ENCODE data around the gene ARHGEF7. TPM values are rescaled to one million over a fixed set of nuclear protein-coding genes. Genes with fewer than 3 reads are reported as not detected.

Gene ARHGEF7
- total RNA-seq, 1 donor from 2014 or later = 64.6 TPM

DNA sequence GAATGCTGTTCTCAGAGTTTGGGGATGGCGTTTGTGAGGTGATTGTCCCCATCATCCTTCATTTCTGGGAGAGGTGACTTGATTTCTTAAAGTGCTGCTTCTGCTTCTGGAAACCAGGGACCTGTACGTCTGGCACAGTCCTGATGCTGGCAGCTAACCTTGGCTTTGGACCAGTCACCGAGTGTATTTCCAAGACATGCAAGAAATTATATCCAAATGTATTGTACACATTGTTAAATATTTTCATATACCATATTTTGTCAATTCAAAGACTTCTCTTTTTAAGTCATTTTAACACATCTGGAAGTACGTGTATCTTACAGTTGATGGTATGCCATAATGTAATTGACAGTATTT, 97.4 kb downstream of the ARHGEF7 start:
- peak overlapping the region; percentile 76 for H3K4me3 Mint-ChIP-seq
- peaks cover 8% of the 10 kb centered on the region for H3K36me3 Mint-ChIP-seq
- Histone ChIP-seq H4K20me1 (ENCODE audit: low read depth) (peaks cover 95% of the 10 kb centered on the region), H3K27ac (no peak overlapping the region), H2AFZ (replicated peaks) (no peak overlapping the region), H3K36me3 (no peaks in the 10 kb centered on the region), H3K4me2 (peak overlapping the region; percentile 60), H3F3A (ENCODE audit: low read depth) (peaks cover 41% of the 10 kb centered on the region), H3K79me2 (ENCODE audit: low read depth) (peaks cover 100% of the 10 kb centered on the region), H3K4me1 (peaks cover 68% of the 10 kb centered on the region), H3K27me3 (no peaks in the 10 kb centered on the region), H3K9ac (no peak overlapping the region), H3K4me3 (no peak overlapping the region), H3K9me3 (ENCODE audit: low read depth) (no peaks in the 10 kb centered on the region)
- peaks cover 73% of the 10 kb centered on the region for H3K4me1 Mint-ChIP-seq
- H3K27me3 Mint-ChIP-seq (ENCODE audit: insufficient read depth, low read depth) = no peaks in the 10 kb centered on the region
- no peak for DNase-seq (ENCODE audit: low spot score)
- TF ChIP-seq EZH2phosphoT487 (IDR thresholded peaks at IDR 0.05) (no peak), EZH2 (IDR thresholded peaks at IDR 0.05) (no peak), CTCF (IDR thresholded peaks at IDR 0.05) (no peak)
- H3K27ac Mint-ChIP-seq = peak overlapping the region; percentile 90
- no peaks in the 10 kb centered on the region for H3K9me3 Mint-ChIP-seq

- H3K4me1 ChIP-seq = peaks cover 58% of the 10 kb centered on the region
- no peak overlapping the region for H3K4me3 Mint-ChIP-seq
- H3K27ac Mint-ChIP-seq = peak overlapping the region; percentile 89
Observed at GRCh38 chr13:111213964-111214726, 99.0 kb downstream of the ARHGEF7 start.

DNA sequence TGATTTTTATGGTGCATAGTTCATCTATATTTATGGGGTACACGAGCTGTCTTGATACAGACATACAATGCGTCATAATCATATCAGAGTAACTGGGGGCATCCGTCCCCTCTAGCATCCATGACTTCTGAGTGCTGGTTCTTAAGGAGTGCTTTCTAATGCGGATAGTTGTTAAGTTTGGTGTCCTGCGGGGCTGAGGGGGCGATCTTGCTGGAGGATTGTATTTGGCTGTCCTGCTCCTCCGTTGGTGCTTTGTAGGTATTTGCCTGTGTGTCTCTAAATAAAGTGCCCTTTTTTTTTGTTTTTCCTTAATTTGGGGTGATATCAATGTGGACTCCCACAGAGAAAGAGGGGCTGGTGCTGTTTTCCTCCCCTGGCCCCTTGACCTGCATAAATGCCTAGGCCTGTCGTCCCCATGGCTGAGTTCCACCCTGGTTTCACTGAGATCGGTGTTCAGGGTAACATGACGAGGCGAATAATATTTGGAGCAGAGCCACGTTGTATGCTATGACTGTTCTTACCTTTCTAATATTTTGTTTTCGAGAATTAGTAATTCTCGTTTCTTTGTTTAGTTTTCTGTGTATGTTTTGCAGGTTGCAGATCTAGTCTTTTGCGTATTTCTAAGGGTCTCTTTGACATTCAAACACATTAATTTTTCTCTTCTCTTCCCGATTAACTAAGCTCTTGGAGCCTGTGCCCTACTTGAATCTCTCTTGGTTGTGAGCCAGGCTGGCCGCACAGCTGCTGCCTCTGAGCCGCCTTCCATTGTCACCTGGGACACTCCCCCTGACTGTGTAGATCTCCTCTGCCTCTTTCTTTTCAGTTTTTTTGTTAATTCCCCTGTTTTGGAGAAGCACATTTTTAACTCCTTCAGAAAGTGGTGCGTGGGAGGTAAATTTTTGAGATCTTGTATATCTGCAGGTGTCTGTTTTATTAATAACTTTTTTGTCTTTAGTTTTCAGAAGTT, 100.3 kb downstream of the ARHGEF7 start:
- H3K79me2 ChIP-seq (ENCODE audit: low read depth) = peaks cover 92% of the 10 kb centered on the region
- Mint-ChIP-seq H3K27me3 (ENCODE audit: insufficient read depth, low read depth) (no peaks in the 10 kb centered on the region), H3K9me3 (no peaks in the 10 kb centered on the region), H3K27ac (peak overlapping the region; percentile 67), H3K4me1 (peaks cover 75% of the 10 kb centered on the region), H3K36me3 (peaks cover 16% of the 10 kb centered on the region), H3K4me3 (peak overlapping the region; percentile 52)
- H3K9ac ChIP-seq = no peak overlapping the region
- H3K4me1 ChIP-seq = peaks cover 46% of the 10 kb centered on the region
- no peak for TF ChIP-seq EZH2 (IDR thresholded peaks at IDR 0.05)
- TF ChIP-seq EZH2phosphoT487 (IDR thresholded peaks at IDR 0.05) = no peak
- TF ChIP-seq CTCF (IDR thresholded peaks at IDR 0.05) = no peak
- H3K27me3 ChIP-seq = no peaks in the 10 kb centered on the region
- no peaks in the 10 kb centered on the region for H3K9me3 ChIP-seq (ENCODE audit: low read depth)
- H2AFZ ChIP-seq (replicated peaks) = no peak overlapping the region
- peaks cover 97% of the 10 kb centered on the region for H4K20me1 ChIP-seq (ENCODE audit: low read depth)
- peak overlapping the region; percentile 70 for H3K4me2 ChIP-seq
- peak; percentile 65 for DNase-seq (ENCODE audit: low spot score)
- no peaks in the 10 kb centered on the region for H3K36me3 ChIP-seq
- H3K27ac ChIP-seq = peak overlapping the region; percentile 24
- H3F3A ChIP-seq (ENCODE audit: low read depth) = peaks cover 36% of the 10 kb centered on the region
- H3K4me3 ChIP-seq = peak overlapping the region; percentile 22

More at GRCh38 chr13:111213964-111214726, 99.0 kb downstream of the ARHGEF7 start:
- H3K27ac ChIP-seq = no peak overlapping the region
- DNase-seq (ENCODE audit: low spot score) = no peak
- Mint-ChIP-seq H3K9me3 (no peaks in the 10 kb centered on the region), H3K27me3 (ENCODE audit: insufficient read depth, low read depth) (no peaks in the 10 kb centered on the region), H3K36me3 (peaks cover 16% of the 10 kb centered on the region), H3K4me1 (peaks cover 79% of the 10 kb centered on the region)
- no peak overlapping the region for H3K4me3 ChIP-seq
- H3F3A ChIP-seq (ENCODE audit: low read depth) = peaks cover 41% of the 10 kb centered on the region
- no peaks in the 10 kb centered on the region for H3K27me3 ChIP-seq
- H2AFZ ChIP-seq (replicated peaks) = no peak overlapping the region
- peaks cover 98% of the 10 kb centered on the region for H3K79me2 ChIP-seq (ENCODE audit: low read depth)
- no peaks in the 10 kb centered on the region for H3K9me3 ChIP-seq (ENCODE audit: low read depth)
- no peak for TF ChIP-seq CTCF (IDR thresholded peaks at IDR 0.05)
- TF ChIP-seq EZH2 (IDR thresholded peaks at IDR 0.05) = no peak
- no peak for TF ChIP-seq EZH2phosphoT487 (IDR thresholded peaks at IDR 0.05)
- peaks cover 94% of the 10 kb centered on the region for H4K20me1 ChIP-seq (ENCODE audit: low read depth)
- H3K36me3 ChIP-seq = no peaks in the 10 kb centered on the region
- H3K9ac ChIP-seq = no peak overlapping the region
- H3K4me2 ChIP-seq = no peak overlapping the region

Data from neural progenitor cell (in vitro differentiated cells).